ENCODE data around the gene SLC7A4. TPM values are rescaled to one million over a fixed set of nuclear protein-coding genes. Genes with fewer than 3 reads are reported as not detected.

Gene SLC7A4
- total and polyA plus RNA-seq, 2 of the 8 experiments (the other 6 are each of a cell fraction or from before 2014, with no cell fraction given): 0.92 TPM; not detected in 1

GRCh38 chr22:21022955-21023614 is 9.3 kb downstream of the SLC7A4 start:
- WGBS, 2 experiments (ENCODE audit: extremely low coverage in 1 of 2, insufficient coverage in 1 of 2, insufficient read length in 1 of 2, insufficient replicate concordance in 2 of 2, low coverage in 1 of 2, low lambda C conversion rate in 2 of 2, missing lambda C conversion rate in 1 of 2): 90% methylated on average over 13 of the region's 13 CpGs; no CpG with 5 or more reads in 1 of the 2 experiments
- POLR2A ChIA-PET (ENCODE audit: partially characterized antibody): interaction anchor here (1.1 kb wide), 1 partner anchor 22 kb away, joined by 3 read pairs; no protein-coding TSS in a partner anchor
- no peak for DNase-seq (ENCODE audit: low read depth in 1 of 2, low spot score in 2 of 2)

More at GRCh38 chr22:21022955-21023614, 9.3 kb downstream of the SLC7A4 start:
- no peak overlapping the region for H3K14ac ChIP-seq (ENCODE audit: insufficient read length)
- H3K79me1 ChIP-seq (ENCODE audit: low read depth, low read length): no peaks in the 10 kb centered on the region
- no peak overlapping the region for H2BK120ac ChIP-seq (replicated peaks; ENCODE audit: low read depth, low read length)
- CTCF ChIA-PET (ENCODE audit: partially characterized antibody): interaction anchor here (0.8 to 1.2 kb wide), 3 partner anchors 18 to 33 kb away, joined by 3 to 5 read pairs (median 3); partner anchors contain the start of gene LRRC74B
- no peak for FAIRE-seq
- H3K23ac ChIP-seq (ENCODE audit: insufficient read length): no peak overlapping the region
- no peak overlapping the region for H3K27ac ChIP-seq (ENCODE audit: low read depth, low read length)
- H3K79me2 ChIP-seq (ENCODE audit: control insufficient read depth in 1 of 2, insufficient read depth in 2 of 2, low read length in 2 of 2): no peaks in the 10 kb centered on the region
- no peak overlapping the region for H3K18ac ChIP-seq (ENCODE audit: extremely low read depth, low read length)
- H3K9ac ChIP-seq (replicated peaks in 1 of 4; ENCODE audit: extremely low read depth in 1 of 4, low read depth in 3 of 4, low read length in 3 of 4): no peak overlapping the region
- no peaks in the 10 kb centered on the region for H3K9me3 ChIP-seq (ENCODE audit: insufficient read depth in 2 of 2, low read depth in 1 of 2, low read length in 1 of 2)
- no peak overlapping the region for H3K4ac ChIP-seq (replicated peaks; ENCODE audit: insufficient read length, low read depth, low read length)
- TF ChIP-seq RAD21 (IDR thresholded peaks at IDR 0.05 in 1 of 2, conservative IDR thresholded peaks at IDR 0.05 in 1 of 2; ENCODE audit: low read depth in 2 of 2, low read length in 2 of 2) (0 out of 4 replicates have a peak, but pooled peaks of 1 of the 2 experiments have one; percentile 6), SIN3A (conservative IDR thresholded peaks at IDR 0.05 in 1 of 2, IDR thresholded peaks at IDR 0.05 in 1 of 2; ENCODE audit: low read depth in 1 of 2, low read length in 2 of 2) (no peak), CBX8 (IDR thresholded peaks at IDR 0.05; ENCODE audit: borderline replicate concordance, low read depth, low read length) (no peak), EGR1 (IDR thresholded peaks at IDR 0.05; ENCODE audit: borderline replicate concordance, low read depth, low read length) (no peak), ZNF274 (IDR thresholded peaks at IDR 0.05; ENCODE audit: borderline replicate concordance, extremely low read depth, low read length) (no peak), CTCF (IDR thresholded peaks at IDR 0.05; ENCODE audit: control extremely low read depth in 1 of 3, insufficient read depth in 1 of 3, low read depth in 1 of 3, low read length in 3 of 3) (peak in 2 of 3 experiments; percentile 30 to 35; a peak in 3 of 4 replicates), MAX (IDR thresholded peaks at IDR 0.05) (no peak)
- H2BK15ac ChIP-seq (ENCODE audit: low read length): no peak overlapping the region
- peaks cover 0 to 2% (median 0%) of the 10 kb centered on the region in 4 experiments; a peak in 1 of 7 replicates for H3K4me1 ChIP-seq (replicated peaks in 1 of 4; ENCODE audit: control insufficient read depth in 3 of 4, insufficient read depth in 4 of 4, low read length in 3 of 4)
- peak overlapping the region; percentile 25 for H4K8ac ChIP-seq (ENCODE audit: extremely low read depth, insufficient read depth, low read length)
- no peaks in the 10 kb centered on the region for H3K36me3 ChIP-seq (ENCODE audit: control insufficient read depth in 2 of 4, insufficient read depth in 4 of 4, low read length in 3 of 4)
- no peak overlapping the region for H2BK20ac ChIP-seq (ENCODE audit: low read length)
- no peak overlapping the region for H4K5ac ChIP-seq (ENCODE audit: insufficient read length, low read depth, low read length)
- H3K4me2 ChIP-seq (ENCODE audit: insufficient read depth in 1 of 2, low read depth in 2 of 2, low read length in 2 of 2): no peak overlapping the region
- H2BK12ac ChIP-seq (ENCODE audit: low read depth, low read length): no peak overlapping the region
- H4K91ac ChIP-seq (replicated peaks; ENCODE audit: insufficient read length, low read length): no peak overlapping the region
- H3K56ac ChIP-seq (replicated peaks; ENCODE audit: insufficient read length, low read depth, low read length): no peak overlapping the region
- no peak overlapping the region for H2AFZ ChIP-seq (ENCODE audit: low read length)
- no peak overlapping the region for H2BK5ac ChIP-seq (ENCODE audit: low read depth, low read length)
- no peaks in the 10 kb centered on the region for H3K27me3 ChIP-seq (replicated peaks in 1 of 4; ENCODE audit: control insufficient read depth in 3 of 4, extremely low read depth in 1 of 4, insufficient read depth in 3 of 4, low read length in 3 of 4)
- H4K20me1 ChIP-seq (replicated peaks in 1 of 2; ENCODE audit: control insufficient read depth in 1 of 2, insufficient read depth in 2 of 2, low read length in 2 of 2): no peaks in the 10 kb centered on the region
- no peaks in the 10 kb centered on the region for H3K23me2 ChIP-seq (ENCODE audit: low read depth, low read length)
- H3K4me3 ChIP-seq (ENCODE audit: extremely low read depth in 1 of 4, insufficient read depth in 2 of 4, low read depth in 3 of 4, low read length in 4 of 4): no peak overlapping the region
- H2AK5ac ChIP-seq (ENCODE audit: low read depth, low read length): no peak overlapping the region

Data from H1 (cell line).